ENCODE data around the gene F11.

GRCh38 chr4:186266729-186267456 lies 904 bp downstream of the F11 start:
- TF ChIP-seq, protein P1, sequence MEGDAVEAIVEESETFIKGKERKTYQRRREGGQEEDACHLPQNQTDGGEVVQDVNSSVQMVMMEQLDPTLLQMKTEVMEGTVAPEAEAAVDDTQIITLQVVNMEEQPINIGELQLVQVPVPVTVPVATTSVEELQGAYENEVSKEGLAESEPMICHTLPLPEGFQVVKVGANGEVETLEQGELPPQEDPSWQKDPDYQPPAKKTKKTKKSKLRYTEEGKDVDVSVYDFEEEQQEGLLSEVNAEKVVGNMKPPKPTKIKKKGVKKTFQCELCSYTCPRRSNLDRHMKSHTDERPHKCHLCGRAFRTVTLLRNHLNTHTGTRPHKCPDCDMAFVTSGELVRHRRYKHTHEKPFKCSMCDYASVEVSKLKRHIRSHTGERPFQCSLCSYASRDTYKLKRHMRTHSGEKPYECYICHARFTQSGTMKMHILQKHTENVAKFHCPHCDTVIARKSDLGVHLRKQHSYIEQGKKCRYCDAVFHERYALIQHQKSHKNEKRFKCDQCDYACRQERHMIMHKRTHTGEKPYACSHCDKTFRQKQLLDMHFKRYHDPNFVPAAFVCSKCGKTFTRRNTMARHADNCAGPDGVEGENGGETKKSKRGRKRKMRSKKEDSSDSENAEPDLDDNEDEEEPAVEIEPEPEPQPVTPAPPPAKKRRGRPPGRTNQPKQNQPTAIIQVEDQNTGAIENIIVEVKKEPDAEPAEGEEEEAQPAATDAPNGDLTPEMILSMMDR (IDR thresholded peaks at IDR 0.05 in 8 of 11, conservative IDR thresholded peaks at IDR 0.05 in 3 of 11) = no peak
- TF ChIP-seq POLR2A (IDR thresholded peaks at IDR 0.05) (no peak), POLR2AphosphoS5 (IDR thresholded peaks at IDR 0.05) (no peak)
